Measurements from ENCODE around the gene CCDC150.

GRCh38 chr2:196743165-196743564 is 103.7 kb downstream of the CCDC150 start:
- TF ChIP-seq CTCF (IDR thresholded peaks at IDR 0.05; ENCODE audit: insufficient read depth, low read length) (no peak), POLR2AphosphoS5 (IDR thresholded peaks at IDR 0.05; ENCODE audit: low read depth) (no peak)

All from HL-60 (cell line).